Caco-2 (cell line): ENCODE results near the gene FOXP4. TPM values are rescaled to one million over a fixed set of nuclear protein-coding genes. Genes with fewer than 3 reads are reported as not detected.

Experiments used
- BruUV-seq: library from RNA; stranded (reverse); fragments of 400-500 nt; replicated peaks from 2 replicates; lab custom pipeline; 2021; lab: Mats Ljungman, UMichigan
- CTCF ChIA-PET: fragments of 300-600 bp; sonication (Branson Sonifier 250); formaldehyde crosslinking; loops from one replicate; lab custom pipeline; 2022; ENCODE audit warnings: antibody characterized with exemption; lab: Charles Lee
- POLR2A ChIA-PET: fragments of 300-600 bp; sonication (Branson Sonifier 250); formaldehyde crosslinking; loops from one replicate; lab custom pipeline; 2022; ENCODE audit warnings: antibody characterized with exemption; lab: Charles Lee
- DNase-seq, 2 experiments: peaks; one replicate each; pipeline versions ENCODE4 v3.0.0 to v3.0.0-alpha.2; 2020 to 2022
- H3K27me3 ChIP-seq: replicated peaks from 2 replicates; pipeline ENCODE4 v1.6.0; 2011; ENCODE audit warnings: low read length; ENCODE audit not compliant: control insufficient read depth, insufficient read depth
- H3K36me3 ChIP-seq: 2 replicates; pipeline ENCODE4 v1.5.1; 2011; ENCODE audit warnings: low read length; ENCODE audit not compliant: control insufficient read depth, insufficient read depth
- H3K4me1 ChIP-seq: fragments of 250-450 bp; sonication (Bioruptor Pico); 2 replicates; pipeline ENCODE4 v1.5.1; 2020; ENCODE audit warnings: mild to moderate bottlenecking
- H3K4me3 ChIP-seq: 2 replicates; pipeline ENCODE4 v1.5.1; 2011; ENCODE audit warnings: low read depth, mild to moderate bottlenecking, control low read depth, low read length
- H3K9me3 ChIP-seq: fragments of 250-450 bp; sonication (Bioruptor Pico); 2 replicates; pipeline ENCODE4 v1.5.1; 2020; ENCODE audit warnings: mild to moderate bottlenecking, moderate library complexity
- H3K27ac Mint-ChIP-seq: one replicate; pipeline ENCODE4 v1.8.0; 2022; ENCODE audit warnings: mixed read lengths; ENCODE audit not compliant: unreplicated experiment
- H3K27me3 Mint-ChIP-seq: one replicate; pipeline ENCODE4 v1.8.0; 2022; ENCODE audit warnings: mixed read lengths; ENCODE audit not compliant: insufficient read depth, unreplicated experiment
- H3K36me3 Mint-ChIP-seq: one replicate; pipeline ENCODE4 v1.8.0; 2022; ENCODE audit warnings: mild to moderate bottlenecking, mixed read lengths; ENCODE audit not compliant: insufficient read depth, unreplicated experiment
- H3K4me1 Mint-ChIP-seq: one replicate; pipeline ENCODE4 v1.8.0; 2022; ENCODE audit warnings: low read depth, mixed read lengths; ENCODE audit not compliant: unreplicated experiment
- H3K4me3 Mint-ChIP-seq: one replicate; pipeline ENCODE4 v1.8.0; 2022; ENCODE audit warnings: mild to moderate bottlenecking, moderate library complexity, mixed read lengths; ENCODE audit not compliant: unreplicated experiment
- H3K9me3 Mint-ChIP-seq: one replicate; pipeline ENCODE4 v1.8.0; 2022; ENCODE audit warnings: mixed read lengths; ENCODE audit not compliant: unreplicated experiment
- CTCF ChIP-seq, 2 experiments: fragments of 200-600 bp in 1 of 2; IDR thresholded peaks; 1 replicate in 1 of 2; 2 replicates in 1 of 2; pipeline versions ENCODE4 v1.5.1 to v1.8.0; 2011 to 2022; ENCODE audit warnings: antibody characterized with exemption in 1 of 2, control low read depth in 1 of 2, inconsistent platforms in 1 of 2, low read depth in 1 of 2, low read length in 1 of 2, mild to moderate bottlenecking in 1 of 2, moderate library complexity in 1 of 2; ENCODE audit not compliant: insufficient read depth in 1 of 2, severe bottlenecking in 1 of 2, unreplicated experiment in 1 of 2
- intact Hi-C: fragments of 100-400 bp; cut with micrococcal nuclease; formaldehyde crosslinking; loops from one replicate; pipeline ENCODE4 v1.10.0; 2022; ENCODE audit not compliant: unreplicated experiment
- total RNA-seq: library from RNA; stranded (reverse); gene quantifications from 2 replicates; pipeline ENCODE4 v1.2.3, GENCODE V29; 2022

FOXP4 gene
- total RNA-seq, 1 experiment from 2014 or later = 117 TPM

DNA sequence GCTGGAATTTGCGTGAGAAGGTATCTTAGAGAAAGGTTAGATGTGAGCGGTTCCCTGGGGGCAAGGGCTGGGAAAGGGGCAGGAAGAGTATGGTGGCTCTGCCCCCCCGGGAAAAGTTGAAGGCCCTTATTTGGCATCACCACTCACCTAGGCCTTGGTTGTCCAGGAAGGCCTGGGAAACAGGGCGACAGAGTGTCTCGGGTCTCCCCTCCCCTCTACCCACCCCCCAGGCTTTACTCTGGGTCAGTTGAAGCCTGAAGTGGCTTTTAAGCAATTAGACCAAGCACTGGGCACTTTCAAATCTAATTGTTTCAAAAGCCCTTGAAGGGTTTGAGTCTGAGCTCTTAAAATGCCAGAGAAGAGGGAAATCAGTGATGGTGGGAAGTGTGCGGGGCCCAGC, 30.2 kb upstream of the FOXP4 start:
- Mint-ChIP-seq H3K4me3 (no peak overlapping the region), H3K27ac (no peak overlapping the region), H3K36me3 (peaks cover 18% of the 10 kb centered on the region), H3K27me3 (no peaks in the 10 kb centered on the region), H3K9me3 (no peaks in the 10 kb centered on the region), H3K4me1 (peaks cover 52% of the 10 kb centered on the region)
- no peaks in the 10 kb centered on the region for H3K27me3 ChIP-seq
- no TSS peak for BruUV-seq
- intact Hi-C loops = no loop called here
- POLR2A ChIA-PET = no interaction called here
- H3K4me3 ChIP-seq = no peak overlapping the region
- peaks cover 44% of the 10 kb centered on the region for H3K4me1 ChIP-seq
- TF ChIP-seq CTCF (IDR thresholded peaks at IDR 0.05; ENCODE audit: insufficient read depth in 1 of 2, low read depth in 1 of 2, low read length in 1 of 2, severe bottlenecking in 1 of 2, unreplicated experiment in 1 of 2) = no peak
- DNase-seq = no peak
- no peaks in the 10 kb centered on the region for H3K9me3 ChIP-seq
- no peaks in the 10 kb centered on the region; the same call in 1 of the 2 replicates for H3K36me3 ChIP-seq
- CTCF ChIA-PET = no interaction called here

GRCh38 chr6:41518118-41518517, 28.1 kb upstream of the FOXP4 start:
- peaks cover 24% of the 10 kb centered on the region for H3K36me3 Mint-ChIP-seq
- ChIA-PET POLR2A (interaction anchor here (1.0 kb wide), 1 partner anchor 29 kb away, joined by 3 read pairs; no protein-coding TSS in a partner anchor), CTCF (interaction anchor here (0.7 kb wide), 1 partner anchor 23 kb away, joined by 3 read pairs; no protein-coding TSS in a partner anchor)
- Histone ChIP-seq H3K36me3 (no peaks in the 10 kb centered on the region; the same call in 1 of the 2 replicates), H3K4me1 (peaks cover 54% of the 10 kb centered on the region), H3K27me3 (no peaks in the 10 kb centered on the region), H3K9me3 (no peaks in the 10 kb centered on the region), H3K4me3 (no peak overlapping the region)
- DNase-seq = peak; percentile 58 to 71
- no peak for TF ChIP-seq CTCF (IDR thresholded peaks at IDR 0.05; ENCODE audit: insufficient read depth in 1 of 2, low read depth in 1 of 2, low read length in 1 of 2, severe bottlenecking in 1 of 2, unreplicated experiment in 1 of 2)
- H3K27ac Mint-ChIP-seq = peak overlapping the region; percentile 95
- intact Hi-C loops = no loop called here
- H3K27me3 Mint-ChIP-seq = no peaks in the 10 kb centered on the region
- BruUV-seq = no TSS peak
- peaks cover 65% of the 10 kb centered on the region for H3K4me1 Mint-ChIP-seq
- peak overlapping the region; percentile 69 for H3K4me3 Mint-ChIP-seq
- H3K9me3 Mint-ChIP-seq = no peaks in the 10 kb centered on the region

DNA sequence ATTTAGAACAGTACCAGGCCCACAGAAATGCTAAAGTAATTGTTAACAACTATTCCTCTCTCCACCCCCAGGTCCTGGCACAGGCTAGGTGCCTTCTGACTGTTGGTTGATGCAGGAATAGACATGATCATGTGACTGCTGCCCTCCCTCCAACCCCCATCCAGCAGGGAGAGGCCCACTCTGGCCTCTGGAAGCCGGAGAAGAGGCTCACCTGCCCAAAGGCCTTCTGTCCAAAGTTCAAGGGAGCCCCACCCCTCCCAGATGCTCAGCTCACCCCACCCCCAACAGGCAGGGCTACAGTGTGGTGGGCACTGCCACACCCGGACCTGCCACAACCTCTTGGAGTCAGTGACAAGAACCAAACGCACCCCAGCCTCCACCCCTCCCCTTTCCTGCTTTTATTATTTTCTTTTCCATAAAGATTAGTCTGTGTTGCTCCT, 26.9 kb upstream of the FOXP4 start:
- H3K36me3 ChIP-seq = no peaks in the 10 kb centered on the region; the same call in 1 of the 2 replicates
- ChIA-PET CTCF (interaction anchor here (1.2 to 1.3 kb wide), 3 partner anchors 55 to 163 kb away, joined by 4 to 10 read pairs (median 8); no protein-coding TSS in a partner anchor), POLR2A (interaction anchor here (0.8 to 1.6 kb wide), 5 partner anchors 16 to 64 kb away, joined by 3 to 4 read pairs (median 4); no protein-coding TSS in a partner anchor)
- Mint-ChIP-seq H3K36me3 (peaks cover 24% of the 10 kb centered on the region), H3K9me3 (no peaks in the 10 kb centered on the region), H3K27me3 (no peaks in the 10 kb centered on the region), H3K4me1 (peaks cover 68% of the 10 kb centered on the region), H3K27ac (peak overlapping the region; percentile 95), H3K4me3 (peak overlapping the region; percentile 69)
- no peaks in the 10 kb centered on the region for H3K9me3 ChIP-seq
- TF ChIP-seq CTCF (IDR thresholded peaks at IDR 0.05; ENCODE audit: insufficient read depth in 1 of 2, low read depth in 1 of 2, low read length in 1 of 2, severe bottlenecking in 1 of 2, unreplicated experiment in 1 of 2) = no peak
- H3K4me1 ChIP-seq = peaks cover 59% of the 10 kb centered on the region
- no peak overlapping the region for H3K4me3 ChIP-seq
- peak; percentile 93 to 97 for DNase-seq
- BruUV-seq = no TSS peak
- intact Hi-C loops = loop anchor here (1.0 kb wide), 6 partner anchors 15 to 66 kb away; no protein-coding TSS in a partner anchor
- no peaks in the 10 kb centered on the region for H3K27me3 ChIP-seq
